Calu3 (cell line): ENCODE data around the gene BNIPL. TPM values are rescaled to one million over a fixed set of nuclear protein-coding genes. Genes with fewer than 3 reads are reported as not detected.
A peak's percentile ranks its signal among the peaks of the same experiment; 100 is the strongest.

Experiments used
- BruUV-seq: library from RNA; stranded (reverse); fragments of 400-500 nt; replicated peaks from 2 replicates; lab custom pipeline; 2021; lab: Mats Ljungman, UMichigan
- CTCF ChIA-PET: fragments of 300-600 bp; sonication (Branson Sonifier 250); formaldehyde crosslinking; loops from one replicate; lab custom pipeline; 2022; ENCODE audit warnings: antibody characterized with exemption; lab: Charles Lee
- DNase-seq: peaks from one replicate; pipeline ENCODE4 v3.0.0; 2022
- H3K27ac Mint-ChIP-seq: one replicate; pipeline ENCODE4 v1.8.0; 2022; ENCODE audit warnings: mixed read lengths; ENCODE audit not compliant: unreplicated experiment
- H3K27me3 Mint-ChIP-seq: one replicate; pipeline ENCODE4 v1.8.0; 2022; ENCODE audit warnings: mixed read lengths; ENCODE audit not compliant: unreplicated experiment
- H3K36me3 Mint-ChIP-seq: one replicate; pipeline ENCODE4 v1.8.0; 2022; ENCODE audit warnings: mild to moderate bottlenecking, moderate library complexity, mixed read lengths; ENCODE audit not compliant: insufficient read depth, unreplicated experiment
- H3K4me1 Mint-ChIP-seq: one replicate; pipeline ENCODE4 v1.8.0; 2022; ENCODE audit warnings: mild to moderate bottlenecking, low read depth, mixed read lengths; ENCODE audit not compliant: unreplicated experiment
- H3K4me3 Mint-ChIP-seq: one replicate; pipeline ENCODE4 v1.8.0; 2022; ENCODE audit warnings: mild to moderate bottlenecking, low read depth, moderate library complexity, mixed read lengths; ENCODE audit not compliant: unreplicated experiment
- H3K9me3 Mint-ChIP-seq: one replicate; pipeline ENCODE4 v1.8.0; 2022; ENCODE audit warnings: low read depth, mixed read lengths; ENCODE audit not compliant: unreplicated experiment
- CTCF ChIP-seq: fragments of 200-600 bp; IDR thresholded peaks from one replicate; pipeline ENCODE4 v1.8.0; 2022; ENCODE audit warnings: antibody characterized with exemption; ENCODE audit not compliant: unreplicated experiment
- intact Hi-C: fragments of 100-400 bp; cut with micrococcal nuclease; formaldehyde crosslinking; loops from one replicate; pipeline ENCODE4 v1.10.0; 2022; ENCODE audit not compliant: unreplicated experiment
- total RNA-seq: library from RNA; stranded (reverse); gene quantifications from 2 replicates; pipeline ENCODE4 v1.2.3, GENCODE V29; 2022

BNIPL gene
- total RNA-seq, 1 experiment from 2014 or later = 2.4 TPM

- no peak for TF ChIP-seq CTCF
- H3K36me3 Mint-ChIP-seq = peaks cover 85% of the 10 kb centered on the region
Observed at GRCh38 chr1:151056149-151056548, 19.8 kb downstream of the BNIPL start.

GRCh38 chr1:151058692-151059091 lies 22.3 kb downstream of the BNIPL start:
- Mint-ChIP-seq H3K36me3 (peaks cover 65% of the 10 kb centered on the region), H3K4me3 (peak overlapping the region; percentile 81), H3K27ac (peak overlapping the region; percentile 78), H3K9me3 (no peaks in the 10 kb centered on the region), H3K4me1 (peaks cover 58% of the 10 kb centered on the region), H3K27me3 (no peaks in the 10 kb centered on the region)
- CTCF ChIA-PET = interaction anchor here (0.6 to 1.9 kb wide), 4 partner anchors 11 to 210 kb away, joined by 3 to 9 read pairs (median 4); partner anchors contain the start of genes C1orf56 and GABPB2
- no peak for TF ChIP-seq CTCF
- peak; percentile 91 for DNase-seq
- intact Hi-C loops = no loop called here
- TSS peak; percentile 49 for BruUV-seq

More at GRCh38 chr1:151056149-151056548, 19.8 kb downstream of the BNIPL start:
- Mint-ChIP-seq H3K27ac (peak overlapping the region; percentile 15), H3K9me3 (no peaks in the 10 kb centered on the region), H3K4me3 (peak overlapping the region; percentile 81), H3K27me3 (no peaks in the 10 kb centered on the region), H3K4me1 (peaks cover 57% of the 10 kb centered on the region)
- CTCF ChIA-PET = interaction anchor here (0.6 kb wide), 1 partner anchor 9 kb away, joined by 3 read pairs; the partner anchor contains the start of gene C1orf56
- intact Hi-C loops = no loop called here
- DNase-seq = no peak
- BruUV-seq = no TSS peak

DNA sequence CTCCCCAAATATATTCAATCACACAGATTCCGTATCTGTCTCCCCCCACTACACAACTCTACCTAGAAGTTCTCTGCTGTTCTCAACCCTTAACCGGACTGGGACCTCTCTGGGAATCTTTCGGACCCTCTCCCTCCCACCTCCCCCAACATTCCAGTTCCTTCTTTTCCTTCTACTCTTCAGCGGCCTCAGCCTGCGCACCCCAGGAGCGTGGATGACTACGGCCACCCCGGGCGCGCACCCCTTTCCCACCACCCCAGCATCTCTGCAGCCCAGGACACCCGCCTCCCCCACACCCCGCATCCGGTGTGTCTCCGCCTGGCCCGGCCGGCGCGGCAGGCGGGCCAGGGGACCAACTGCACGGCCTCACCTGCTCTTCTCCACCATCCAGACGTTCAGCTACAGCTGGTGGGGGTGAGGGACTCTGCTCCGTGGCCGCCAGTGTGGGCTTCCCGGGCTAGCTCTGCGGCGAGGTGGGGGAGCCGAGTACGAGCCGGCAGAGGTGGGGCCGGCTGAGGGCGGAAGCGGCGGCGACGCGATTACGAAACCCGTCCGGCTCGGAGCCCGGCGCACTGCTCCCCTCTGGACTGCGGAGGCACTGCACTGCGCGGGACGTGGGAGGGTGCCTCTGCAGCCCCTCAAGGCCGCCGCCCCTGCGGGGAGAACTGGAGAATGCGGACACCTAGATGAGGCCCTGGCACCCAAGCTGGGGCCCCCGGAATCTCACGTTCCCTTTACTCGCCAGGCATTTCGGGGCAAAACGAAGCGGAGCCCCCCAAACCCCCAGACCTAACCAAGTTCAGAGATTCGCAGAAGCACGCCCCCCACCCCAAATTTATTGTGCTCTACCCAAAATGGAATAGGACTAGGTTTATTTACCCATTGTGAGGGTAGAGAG lies 23.0 kb downstream of the BNIPL start, which contains the start of gene CDC42SE1:
Gene CDC42SE1 (minus strand): TSS at position 514 of the 898 bp plus-strand sequence. CDS start 3,892 bp downstream, outside the sequence.
- H3K4me1 Mint-ChIP-seq = peaks cover 58% of the 10 kb centered on the region
- H3K27ac Mint-ChIP-seq = peak within 1 kb of the TSS; percentile 78
- CTCF ChIA-PET = interaction anchor here (0.6 to 1.9 kb wide), 5 partner anchors 11 to 209 kb away, joined by 3 to 9 read pairs (median 5); partner anchors contain the start of genes C1orf56 and GABPB2
- peak; percentile 92 for DNase-seq
- peak within 1 kb of the TSS; percentile 81 for H3K4me3 Mint-ChIP-seq
- BruUV-seq = no TSS peak
- intact Hi-C loops = no loop called here
- peak; percentile 83 for TF ChIP-seq CTCF
- H3K9me3 Mint-ChIP-seq = no peaks in the 10 kb centered on the region
- no peaks in the 10 kb centered on the region for H3K27me3 Mint-ChIP-seq
- peaks cover 59% of the 10 kb centered on the region for H3K36me3 Mint-ChIP-seq

DNA sequence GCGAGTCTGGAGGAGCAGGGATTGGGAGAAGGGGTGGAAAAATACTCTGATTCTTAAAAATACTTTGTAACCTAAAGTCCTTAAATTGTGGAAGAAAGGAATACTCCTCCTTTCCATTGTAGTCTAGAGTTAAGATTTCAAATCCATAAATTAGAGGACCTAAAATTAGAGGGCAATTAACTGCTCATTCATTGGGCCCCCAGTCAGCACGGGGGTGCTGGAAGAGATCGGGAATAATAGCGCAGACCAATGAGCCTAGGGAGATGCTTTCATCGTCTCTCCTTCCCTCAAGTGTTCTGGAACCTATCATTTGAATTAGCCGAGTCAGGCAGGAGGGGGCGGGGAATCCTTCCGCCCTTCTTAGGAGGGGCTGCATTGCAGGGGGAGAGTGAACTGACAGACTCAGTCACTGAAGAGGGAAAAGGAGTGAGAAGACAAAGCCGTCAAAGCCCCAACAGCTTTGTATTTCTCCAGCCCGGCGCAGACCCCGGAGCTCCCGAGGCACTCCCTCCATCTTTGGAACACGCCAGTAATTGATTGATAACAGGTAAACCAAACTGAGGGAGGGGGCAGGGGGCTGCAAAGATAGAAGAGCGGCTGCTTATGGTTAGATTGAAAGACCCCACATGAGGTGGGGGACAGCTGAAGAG lies 23.7 kb downstream of the BNIPL start, which contains the start of gene MLLT11:
Gene MLLT11 (plus strand): TSS at position 391 of the 650 bp plus-strand sequence. CDS start 6,828 bp downstream, outside the sequence.
- DNase-seq = no peak
- H3K9me3 Mint-ChIP-seq = no peaks in the 10 kb centered on the region
- intact Hi-C loops = no loop called here

More for the DNA sequence above, 23.7 kb downstream of the BNIPL start, which contains the start of gene MLLT11:
- Mint-ChIP-seq H3K4me3 (peak within 1 kb of the TSS; percentile 81), H3K27ac (peak within 1 kb of the TSS; percentile 78), H3K36me3 (peaks cover 52% of the 10 kb centered on the region), H3K4me1 (peaks cover 51% of the 10 kb centered on the region), H3K27me3 (no peaks in the 10 kb centered on the region)
- BruUV-seq = TSS peak; percentile 35
- no peak for TF ChIP-seq CTCF
- CTCF ChIA-PET = interaction anchor here (0.6 to 1.8 kb wide), 3 partner anchors 11 to 761 kb away, joined by 4 to 5 read pairs (median 5); partner anchors contain the start of genes C1orf56 and GABPB2
